HG03103 (cell line): ENCODE measurements around the gene SPAG7.
"Not testable (repeated sequence)": the region's sequence is repeated elsewhere in the genome, so short reads cannot be mapped to it uniquely, and the experiment has no call there.

ENCODE experiments used
- ATAC-seq: cut with Tn5 transposase; IDR thresholded peaks from one replicate; pipeline ENCODE4 v1.9.1; 2021; ENCODE audit warnings: low read depth; ENCODE audit not compliant: unreplicated experiment

SPAG7 gene

GRCh38 chr17:4938688-4939545, 28.7 kb downstream of the SPAG7 start:
- ATAC-seq = no peak

GRCh38 chr17:4938069-4938491, 29.5 kb downstream of the SPAG7 start:
- ATAC-seq = no peak

GRCh38 chr17:4937553-4937952, 30.1 kb downstream of the SPAG7 start:
- ATAC-seq = no peak

GRCh38 chr17:4936436-4936835, 31.2 kb downstream of the SPAG7 start:
- ATAC-seq = no peak

GRCh38 chr17:4935650-4936049, 32.0 kb downstream of the SPAG7 start:
- no peak for ATAC-seq

GRCh38 chr17:4934173-4934979, 33.2 kb downstream of the SPAG7 start:
- no peak for ATAC-seq

- no peak for ATAC-seq
Observed at GRCh38 chr17:4933646-4934045, 34.0 kb downstream of the SPAG7 start.

- no peak for ATAC-seq
Observed at GRCh38 chr17:4932756-4933155, 34.9 kb downstream of the SPAG7 start.

GRCh38 chr17:4931963-4932362, 35.7 kb downstream of the SPAG7 start, which contains the start of gene GP1BA:
GP1BA (plus strand) TSS chr17:4932277; CDS start chr17:4932605, 328 bp downstream.
- ATAC-seq = no peak

- no peak for ATAC-seq
Observed at GRCh38 chr17:4928881-4929280, 38.7 kb downstream of the SPAG7 start.

GRCh38 chr17:4926577-4927335, 40.9 kb downstream of the SPAG7 start:
- ATAC-seq = not testable (repeated sequence)

GRCh38 chr17:4921320-4921719, 46.3 kb downstream of the SPAG7 start:
- ATAC-seq = no peak

GRCh38 chr17:4920351-4921048, 47.1 kb downstream of the SPAG7 start:
- ATAC-seq = no peak

- no peak for ATAC-seq
Observed at GRCh38 chr17:4919511-4920047, 48.0 kb downstream of the SPAG7 start.

- ATAC-seq = not testable (repeated sequence)
Observed at GRCh38 chr17:4914551-4914950, 53.1 kb downstream of the SPAG7 start.

- ATAC-seq = no peak
Observed at GRCh38 chr17:4913994-4914393, 53.6 kb downstream of the SPAG7 start.
